Right lobe of liver (tissue), 4 donors: ENCODE measurements around the gene NKAIN4.

ENCODE experiments used
- POLR2A ChIP-seq: fragments of 450-650 bp; IDR thresholded peaks from one replicate; pipeline ENCODE4 v1.6.1; 2017; ENCODE audit warnings: antibody characterized with exemption, mild to moderate bottlenecking
- TF ChIP-seq, protein P1 (sequence below), 4 donors: fragments of 200-600 bp in 3 of 4; fragments of 450-650 bp in 1 of 4; IDR thresholded peaks; one replicate each; pipeline versions ENCODE4 v1.5.1 to v1.8.0; 2016 to 2022; ENCODE audit warnings: antibody characterized with exemption in 4 of 4, mild to moderate bottlenecking in 2 of 4
- donor health status: DM: no; HTN: no; CAD: no.
- donor health status: DM: no; HTN: no; CAD: no.
- donor health status: DM: no; HTN: yes; CAD: no.

DNA sequence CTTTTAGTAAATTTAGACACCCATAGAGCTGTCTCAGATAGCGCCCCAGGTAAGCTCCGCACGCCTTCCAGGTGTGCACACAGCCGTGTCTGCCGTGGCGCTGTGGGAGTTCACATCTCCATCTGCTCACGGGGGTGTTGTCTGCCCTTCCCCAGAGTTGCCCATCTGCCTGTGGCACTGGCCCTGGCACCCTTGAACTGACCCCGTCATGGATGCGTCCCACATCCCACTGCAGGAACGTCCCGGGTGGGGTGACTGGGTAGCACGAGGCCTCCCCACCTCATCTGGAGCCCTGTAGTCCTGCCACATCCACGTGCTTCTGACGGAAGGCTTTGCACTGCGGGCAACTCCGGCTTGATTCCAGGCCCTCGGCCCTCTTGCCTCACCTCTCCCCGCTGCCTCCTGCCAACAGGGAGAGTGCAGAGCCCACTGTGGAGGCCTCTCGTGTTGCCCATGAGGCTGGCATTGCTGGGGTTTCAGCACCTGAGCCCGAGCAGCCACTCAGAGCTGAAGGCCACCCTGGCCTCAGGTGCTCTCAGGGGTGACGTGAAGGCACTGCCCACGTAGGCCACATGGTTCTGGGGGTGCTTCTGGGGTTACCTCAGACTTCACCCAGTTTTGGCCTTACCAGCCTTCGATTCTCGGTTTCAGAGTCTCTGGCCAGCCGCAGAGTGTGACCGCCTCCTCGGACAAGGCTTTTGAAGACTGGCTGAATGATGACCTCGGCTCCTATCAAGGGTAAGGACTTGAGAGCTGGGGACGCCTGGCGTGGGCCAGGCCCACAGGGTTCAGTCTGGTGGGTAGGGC lies 23.4 kb upstream of the NKAIN4 start:
- TF ChIP-seq, protein P1, sequence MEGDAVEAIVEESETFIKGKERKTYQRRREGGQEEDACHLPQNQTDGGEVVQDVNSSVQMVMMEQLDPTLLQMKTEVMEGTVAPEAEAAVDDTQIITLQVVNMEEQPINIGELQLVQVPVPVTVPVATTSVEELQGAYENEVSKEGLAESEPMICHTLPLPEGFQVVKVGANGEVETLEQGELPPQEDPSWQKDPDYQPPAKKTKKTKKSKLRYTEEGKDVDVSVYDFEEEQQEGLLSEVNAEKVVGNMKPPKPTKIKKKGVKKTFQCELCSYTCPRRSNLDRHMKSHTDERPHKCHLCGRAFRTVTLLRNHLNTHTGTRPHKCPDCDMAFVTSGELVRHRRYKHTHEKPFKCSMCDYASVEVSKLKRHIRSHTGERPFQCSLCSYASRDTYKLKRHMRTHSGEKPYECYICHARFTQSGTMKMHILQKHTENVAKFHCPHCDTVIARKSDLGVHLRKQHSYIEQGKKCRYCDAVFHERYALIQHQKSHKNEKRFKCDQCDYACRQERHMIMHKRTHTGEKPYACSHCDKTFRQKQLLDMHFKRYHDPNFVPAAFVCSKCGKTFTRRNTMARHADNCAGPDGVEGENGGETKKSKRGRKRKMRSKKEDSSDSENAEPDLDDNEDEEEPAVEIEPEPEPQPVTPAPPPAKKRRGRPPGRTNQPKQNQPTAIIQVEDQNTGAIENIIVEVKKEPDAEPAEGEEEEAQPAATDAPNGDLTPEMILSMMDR (IDR thresholded peaks at IDR 0.05), result no peak
- TF ChIP-seq POLR2A, result no peak
